SK-N-SH treated with all-trans-retinoic acid at 6 μM for 48 hours (cell line): ENCODE data around the gene NDE1.

Source experiments
- ARNTL ChIP-seq: fragments of 450-650 bp; formaldehyde crosslinking; IDR thresholded peaks from 2 replicates; pipeline ENCODE4 v1.5.0; 2020; ENCODE audit warnings: low read depth, mild to moderate bottlenecking, moderate library complexity, borderline replicate concordance
- CSRNP3 ChIP-seq: fragments of 250-450 bp; sonication (Bioruptor Pico); IDR thresholded peaks from 2 replicates; pipeline ENCODE4 v1.5.1; 2021; ENCODE audit warnings: mild to moderate bottlenecking, moderate library complexity
- OSR1 ChIP-seq: fragments of 250-450 bp; sonication (Bioruptor Pico); IDR thresholded peaks from 2 replicates; pipeline ENCODE4 v1.8.0; 2022; ENCODE audit warnings: moderate library complexity, mild to moderate bottlenecking, inconsistent platforms
- PATZ1 ChIP-seq: fragments of 250-450 bp; sonication (Bioruptor Pico); IDR thresholded peaks from 2 replicates; pipeline ENCODE4 v1.8.0; 2020; ENCODE audit warnings: mild to moderate bottlenecking, moderate library complexity, borderline replicate concordance
- POU6F1 ChIP-seq: fragments of 250-450 bp; sonication (Bioruptor Pico); IDR thresholded peaks from 2 replicates; pipeline ENCODE4 v1.8.0; 2021; ENCODE audit warnings: low read depth, mild to moderate bottlenecking, moderate library complexity, borderline replicate concordance
- RARB ChIP-seq: fragments of 250-450 bp; sonication (Bioruptor Pico); IDR thresholded peaks from 2 replicates; pipeline ENCODE4 v1.8.0; 2021; ENCODE audit warnings: mild to moderate bottlenecking, moderate library complexity
- SNAI2 ChIP-seq: fragments of 250-450 bp; sonication (Bioruptor Pico); IDR thresholded peaks from 2 replicates; pipeline ENCODE4 v1.5.0; 2020; ENCODE audit warnings: mild to moderate bottlenecking, moderate library complexity
- ZNF565 ChIP-seq: fragments of 450-650 bp; formaldehyde crosslinking; conservative IDR thresholded peaks from 2 replicates; pipeline ENCODE4 v1.5.0; 2020; ENCODE audit warnings: low read depth, mild to moderate bottlenecking, moderate library complexity
- ZNF70 ChIP-seq: fragments of 450-650 bp; formaldehyde crosslinking; IDR thresholded peaks from 2 replicates; pipeline ENCODE4 v1.5.0; 2020; ENCODE audit warnings: mild to moderate bottlenecking, moderate library complexity

- TF ChIP-seq POU6F1 (no peak), ZNF565 (CRISPR knock-in tag) (no peak), ARNTL (CRISPR knock-in tag) (no peak), PATZ1 (no peak), CSRNP3 (no peak), ZNF70 (CRISPR knock-in tag) (no peak), SNAI2 (CRISPR knock-in tag) (no peak), OSR1 (CRISPR knock-in tag) (no peak), RARB (CRISPR knock-in tag) (no peak)
These were observed 45.3 kb upstream of the NDE1 start for GRCh38 chr16:15604460-15605440.
